ENCODE results near the gene CLEC18C.
"Not testable (repeated sequence)": the region's sequence is repeated elsewhere in the genome, so short reads cannot be mapped to it uniquely, and the experiment has no call there.

CLEC18C gene

DNA sequence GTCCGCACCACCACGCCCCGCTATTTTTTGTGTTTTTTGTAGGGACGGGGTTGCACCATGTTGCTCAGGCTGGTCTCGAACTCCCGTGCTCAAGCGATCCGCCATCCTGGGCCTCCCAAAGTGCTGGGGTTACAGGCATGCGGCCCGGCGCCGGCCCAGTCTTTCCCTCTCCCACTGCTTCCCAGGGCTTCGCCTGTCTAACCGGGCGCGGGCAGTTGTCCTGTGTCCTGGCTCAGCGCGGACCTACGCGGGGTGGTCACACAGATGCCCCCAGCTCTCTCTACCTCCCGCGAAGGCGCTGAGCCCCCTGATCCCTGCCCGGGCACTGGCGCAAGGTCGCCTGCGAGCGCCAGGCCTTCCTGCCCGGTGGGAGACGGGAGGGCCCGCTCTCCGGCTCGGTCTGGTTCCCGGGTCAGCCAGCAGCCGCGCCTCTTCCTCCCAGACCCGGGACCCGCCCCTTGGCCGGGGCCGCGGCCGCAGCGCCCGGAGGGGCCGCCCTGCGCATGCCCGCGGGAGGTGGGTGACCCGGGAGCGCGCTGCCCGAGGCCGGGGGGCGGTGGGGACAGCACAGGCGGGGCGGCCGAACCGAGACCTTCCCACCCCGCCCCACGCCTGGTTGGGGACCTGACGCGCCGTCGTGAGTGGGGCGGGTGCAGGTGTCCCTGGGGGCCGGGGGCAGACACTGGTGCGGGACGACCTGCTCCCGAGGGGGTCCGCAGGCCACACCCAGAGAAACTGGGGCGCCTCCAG is 14.4 kb downstream of the CLEC18C start:
- DNase-seq (ENCODE audit: low read depth in 1 of 2, low spot score in 1 of 2); H3K27ac ChIP-seq (replicated peaks); H3K27me3 ChIP-seq (ENCODE audit: insufficient read depth, poor library complexity, severe bottlenecking): not testable (repeated sequence)
- H3K4me3 ChIP-seq (replicated peaks; ENCODE audit: insufficient read depth, low read length): 0 out of 2 replicates have a peak overlapping the region, but pooled peaks have one; percentile 2

- not testable (repeated sequence) for DNase-seq (ENCODE audit: low read depth in 1 of 2, low spot score in 1 of 2); H3K27ac ChIP-seq (replicated peaks); H3K27me3 ChIP-seq (ENCODE audit: insufficient read depth, poor library complexity, severe bottlenecking)
- H3K4me3 ChIP-seq (replicated peaks; ENCODE audit: insufficient read depth, low read length): 0 out of 2 replicates have a peak overlapping the region, but pooled peaks have one; percentile 2
These were observed 15.0 kb downstream of the CLEC18C start for GRCh38 chr16:70188608-70188915.

DNA sequence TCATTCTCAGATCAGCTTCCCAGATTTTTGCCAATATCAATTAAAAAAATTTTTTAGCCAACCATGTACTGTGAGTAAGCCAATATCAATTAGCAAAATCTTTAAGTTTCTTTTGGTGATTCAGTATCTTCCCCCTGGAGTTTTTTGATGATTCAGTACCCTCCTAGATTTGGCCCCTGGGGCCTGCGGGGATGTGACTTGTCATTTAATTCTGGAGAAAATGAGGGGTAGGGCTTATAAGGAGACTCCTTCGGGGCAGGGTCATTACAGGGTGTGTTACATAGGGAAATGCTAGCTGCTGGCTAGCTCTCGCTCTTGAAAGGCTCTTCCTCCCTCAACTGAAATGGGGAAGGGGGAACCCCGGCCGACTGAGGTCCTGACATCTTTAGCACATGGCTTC is 17.0 kb downstream of the CLEC18C start:
- not testable (repeated sequence) for H3K4me3 ChIP-seq (replicated peaks; ENCODE audit: insufficient read depth, low read length); DNase-seq (ENCODE audit: low read depth in 1 of 2, low spot score in 1 of 2); H3K27me3 ChIP-seq (ENCODE audit: insufficient read depth, poor library complexity, severe bottlenecking); H3K27ac ChIP-seq (replicated peaks)

DNA sequence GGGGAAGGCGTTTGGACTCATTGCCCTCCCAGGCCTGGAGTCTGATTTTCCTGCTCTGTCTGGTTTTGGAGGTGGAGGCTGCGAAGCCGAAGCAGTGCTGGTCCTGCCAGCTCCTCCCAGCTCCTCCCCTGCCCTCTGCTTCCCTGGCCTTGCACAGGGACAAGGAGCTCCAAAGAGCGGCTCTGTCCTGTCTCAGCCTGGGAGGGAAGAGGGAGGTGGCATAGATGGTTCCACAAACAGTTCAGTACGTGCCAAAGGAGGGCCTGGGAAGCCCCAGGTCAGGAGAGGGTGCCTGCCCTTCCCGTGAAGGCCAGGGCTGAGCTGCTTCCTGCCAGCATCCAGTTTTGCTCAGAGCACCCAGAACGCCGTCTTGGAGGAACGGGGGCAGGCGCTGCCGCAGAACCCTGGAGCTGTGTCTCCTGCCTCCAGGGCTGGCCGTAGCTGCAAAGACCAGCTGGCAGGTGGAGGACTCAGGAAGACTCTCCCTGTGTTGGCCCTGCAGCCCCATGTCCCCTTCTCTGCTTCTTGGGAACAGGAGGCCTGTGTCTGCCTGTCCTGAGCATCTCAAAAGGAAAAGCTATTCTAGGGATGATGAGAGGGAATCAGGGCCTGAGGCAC is 23.2 kb downstream of the CLEC18C start:
- H3K4me3 ChIP-seq (replicated peaks; ENCODE audit: insufficient read depth, low read length); DNase-seq (ENCODE audit: low read depth in 1 of 2, low spot score in 1 of 2); H3K27ac ChIP-seq (replicated peaks); H3K27me3 ChIP-seq (ENCODE audit: insufficient read depth, poor library complexity, severe bottlenecking): not testable (repeated sequence)

DNA sequence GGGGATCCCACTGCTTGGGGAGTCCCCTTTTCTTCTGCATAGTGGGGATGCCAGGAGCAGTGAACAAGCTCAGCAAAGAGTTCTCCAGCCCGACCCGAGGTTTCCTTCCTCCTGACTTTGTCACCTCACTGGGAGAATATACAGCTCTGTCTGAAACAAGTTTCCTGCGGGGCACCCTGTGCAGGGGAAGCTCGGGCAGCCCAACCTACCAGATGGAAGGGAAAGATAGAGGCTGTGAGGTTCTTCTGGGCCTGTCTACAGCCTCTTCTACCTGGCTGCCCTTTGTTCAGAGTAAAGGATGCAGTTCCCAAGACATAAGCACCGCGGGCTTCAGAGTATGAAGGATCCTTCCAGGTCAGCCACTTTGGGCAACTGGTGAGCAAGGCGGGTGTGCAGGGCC is 24.0 kb downstream of the CLEC18C start:
- not testable (repeated sequence) for DNase-seq (ENCODE audit: low read depth in 1 of 2, low spot score in 1 of 2); H3K27ac ChIP-seq (replicated peaks); H3K27me3 ChIP-seq (ENCODE audit: insufficient read depth, poor library complexity, severe bottlenecking); H3K4me3 ChIP-seq (replicated peaks; ENCODE audit: insufficient read depth, low read length)

- not testable (repeated sequence) for H3K27ac ChIP-seq (replicated peaks); H3K4me3 ChIP-seq (replicated peaks; ENCODE audit: insufficient read depth, low read length); H3K27me3 ChIP-seq (ENCODE audit: insufficient read depth, poor library complexity, severe bottlenecking); DNase-seq (ENCODE audit: low read depth in 1 of 2, low spot score in 1 of 2)
These were observed 24.6 kb downstream of the CLEC18C start for GRCh38 chr16:70198230-70198629.

DNA sequence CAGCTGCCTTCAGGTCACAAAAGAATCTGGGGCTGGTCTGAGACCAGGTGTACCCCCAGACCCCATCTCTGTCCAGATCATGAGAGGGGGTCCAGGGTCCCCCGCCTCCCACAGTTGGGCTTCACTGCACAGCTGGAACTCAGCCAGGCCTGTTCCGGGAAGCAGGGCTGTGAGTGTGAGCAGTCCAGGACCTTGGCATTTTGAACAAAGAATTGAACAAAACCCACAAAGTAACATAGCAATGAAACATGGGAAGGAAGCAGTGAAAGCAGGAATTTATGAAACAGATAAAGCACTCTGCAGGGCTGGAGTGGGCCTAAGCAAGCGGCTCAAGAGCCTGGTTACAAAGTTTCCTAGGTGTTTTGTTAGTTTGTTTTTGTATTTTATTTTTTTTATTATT is 25.1 kb downstream of the CLEC18C start:
- H3K27me3 ChIP-seq (ENCODE audit: insufficient read depth, poor library complexity, severe bottlenecking); DNase-seq (ENCODE audit: low read depth in 1 of 2, low spot score in 1 of 2); H3K4me3 ChIP-seq (replicated peaks; ENCODE audit: insufficient read depth, low read length); H3K27ac ChIP-seq (replicated peaks): not testable (repeated sequence)

- not testable (repeated sequence) for H3K27me3 ChIP-seq (ENCODE audit: insufficient read depth, poor library complexity, severe bottlenecking); DNase-seq (ENCODE audit: low read depth in 1 of 2, low spot score in 1 of 2); H3K27ac ChIP-seq (replicated peaks); H3K4me3 ChIP-seq (replicated peaks; ENCODE audit: insufficient read depth, low read length)
These were observed 25.6 kb downstream of the CLEC18C start for GRCh38 chr16:70199170-70199569.

GRCh38 chr16:70200063-70200462 is 26.5 kb downstream of the CLEC18C start:
- not testable (repeated sequence) for DNase-seq (ENCODE audit: low read depth in 1 of 2, low spot score in 1 of 2); H3K27me3 ChIP-seq (ENCODE audit: insufficient read depth, poor library complexity, severe bottlenecking); H3K4me3 ChIP-seq (replicated peaks; ENCODE audit: insufficient read depth, low read length)

DNA sequence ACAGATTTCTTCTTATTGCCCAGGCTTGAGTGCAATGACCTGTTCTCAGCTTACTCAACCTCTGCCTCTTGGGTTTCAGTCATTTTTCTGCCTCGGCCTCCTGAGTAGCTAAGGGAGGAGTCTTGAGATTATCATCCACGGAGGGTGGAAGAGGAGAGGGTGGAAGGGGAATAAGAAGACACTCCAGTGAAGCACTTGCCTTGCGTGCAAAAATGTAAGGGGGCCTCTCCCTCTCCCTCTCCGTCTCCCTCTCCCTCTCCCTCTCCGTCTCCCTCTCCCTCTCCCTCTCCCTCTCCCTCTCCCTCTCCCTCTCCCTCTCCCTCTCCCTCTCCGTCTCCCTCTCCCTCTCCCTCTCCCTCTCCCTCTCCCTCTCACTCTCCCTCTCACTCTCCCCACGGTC is 29.9 kb downstream of the CLEC18C start:
- not testable (repeated sequence) for DNase-seq (ENCODE audit: low read depth in 1 of 2, low spot score in 1 of 2); H3K4me3 ChIP-seq (replicated peaks; ENCODE audit: insufficient read depth, low read length); H3K27ac ChIP-seq (replicated peaks); H3K27me3 ChIP-seq (ENCODE audit: insufficient read depth, poor library complexity, severe bottlenecking)

More at GRCh38 chr16:70200063-70200462, 26.5 kb downstream of the CLEC18C start:
- H3K27ac ChIP-seq (replicated peaks): not testable (repeated sequence)

DNA sequence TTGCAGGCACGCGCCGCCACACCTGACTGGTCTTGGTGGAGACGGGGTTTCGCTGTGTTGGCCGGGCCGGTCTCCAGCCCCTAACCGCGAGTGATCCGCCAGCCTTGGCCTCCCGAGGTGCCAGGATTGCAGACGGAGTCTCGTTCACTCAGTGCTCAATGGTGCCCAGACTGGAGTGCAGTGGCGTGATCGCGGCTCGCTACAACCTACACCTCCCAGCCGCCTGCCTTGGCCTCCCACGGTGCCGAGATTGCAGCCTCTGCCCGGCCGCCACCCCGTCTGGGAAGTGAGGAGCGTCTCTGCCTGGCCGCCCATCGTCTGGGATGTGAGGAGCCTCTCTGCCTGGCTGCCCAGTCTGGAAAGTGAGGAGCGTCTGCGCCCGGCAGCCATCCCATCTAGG is 30.4 kb downstream of the CLEC18C start:
- not testable (repeated sequence) for H3K27ac ChIP-seq (replicated peaks); H3K4me3 ChIP-seq (replicated peaks; ENCODE audit: insufficient read depth, low read length); H3K27me3 ChIP-seq (ENCODE audit: insufficient read depth, poor library complexity, severe bottlenecking); DNase-seq (ENCODE audit: low read depth in 1 of 2, low spot score in 1 of 2)

DNA sequence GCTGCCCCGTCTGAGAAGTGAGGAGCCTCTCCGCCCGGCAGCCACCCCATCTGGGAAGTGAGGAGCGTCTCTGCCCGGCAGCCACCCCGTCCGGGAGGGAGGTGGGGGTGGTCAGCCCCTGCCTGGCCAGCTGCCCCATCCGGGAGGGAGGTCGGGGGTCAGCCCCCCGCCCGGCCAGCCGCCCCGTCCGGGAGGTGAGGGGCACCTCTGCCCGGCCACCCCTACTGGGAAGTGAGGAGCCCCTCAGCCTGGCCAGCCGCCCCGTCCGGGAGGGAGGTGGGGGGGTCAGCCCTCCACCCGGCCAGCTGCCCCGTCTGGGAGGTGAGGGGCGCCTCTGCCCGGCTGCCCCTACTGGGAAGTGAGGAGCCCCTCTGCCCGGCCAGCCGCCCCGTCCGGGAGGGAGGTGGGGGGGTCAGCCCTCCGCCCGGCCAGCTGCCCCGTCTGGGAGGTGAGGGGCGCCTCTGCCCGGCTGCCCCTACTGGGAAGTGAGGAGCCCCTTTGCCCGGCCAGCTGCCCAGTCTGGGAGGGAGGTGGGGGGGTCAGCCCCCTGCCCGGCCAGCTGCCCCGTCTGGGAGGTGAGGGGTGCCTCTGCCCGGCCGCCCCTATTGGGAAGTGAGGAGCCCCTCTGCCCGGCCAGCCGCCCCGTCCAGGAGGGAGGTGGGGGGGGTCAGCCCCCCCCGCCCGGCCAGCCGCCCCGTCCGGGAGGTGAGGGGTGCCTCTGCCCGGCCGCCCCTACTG is 31.2 kb downstream of the CLEC18C start:
- not testable (repeated sequence) for H3K27ac ChIP-seq (replicated peaks); H3K27me3 ChIP-seq (ENCODE audit: insufficient read depth, poor library complexity, severe bottlenecking); H3K4me3 ChIP-seq (replicated peaks; ENCODE audit: insufficient read depth, low read length); DNase-seq (ENCODE audit: low read depth in 1 of 2, low spot score in 1 of 2)

DNA sequence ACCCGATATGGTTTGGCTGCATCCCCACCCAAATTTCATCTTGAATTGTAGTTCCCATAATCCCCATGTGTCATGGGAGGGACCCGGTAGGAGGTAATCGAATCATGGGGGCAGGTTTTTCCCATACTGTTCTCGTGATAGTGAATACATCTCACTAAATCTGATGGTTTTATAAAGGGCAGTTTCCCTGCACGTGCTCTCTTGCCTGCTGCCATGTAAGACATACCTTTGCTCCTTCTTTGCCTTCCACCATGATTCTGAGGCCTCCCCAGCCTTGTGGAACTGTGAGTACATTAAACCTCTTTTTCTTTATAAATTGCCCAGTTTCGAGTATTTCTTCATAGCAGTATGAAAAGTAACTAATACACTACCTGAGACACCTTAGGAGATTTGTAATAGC is 32.8 kb downstream of the CLEC18C start:
- H3K27ac ChIP-seq (replicated peaks); DNase-seq (ENCODE audit: low read depth in 1 of 2, low spot score in 1 of 2); H3K4me3 ChIP-seq (replicated peaks; ENCODE audit: insufficient read depth, low read length); H3K27me3 ChIP-seq (ENCODE audit: insufficient read depth, poor library complexity, severe bottlenecking): not testable (repeated sequence)

DNA sequence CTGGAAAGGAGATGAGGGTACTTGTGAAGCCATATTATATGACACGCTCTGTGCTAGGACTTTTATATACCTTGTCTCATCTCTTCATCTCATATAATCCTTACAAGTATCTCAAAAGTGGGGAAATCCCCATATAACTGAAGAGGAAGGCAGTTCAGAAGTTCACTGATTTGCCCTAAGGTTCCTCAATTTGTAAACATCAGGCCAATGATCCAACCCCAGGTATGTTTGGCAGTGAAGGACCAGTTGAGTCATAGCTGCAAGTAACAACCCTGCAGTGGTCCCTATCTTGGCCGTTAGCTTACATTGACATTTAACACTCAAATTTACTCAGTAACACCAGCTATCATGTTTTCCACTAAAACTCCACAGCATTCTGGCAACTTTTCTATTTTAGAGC is 45.0 kb downstream of the CLEC18C start:
- not testable (repeated sequence) for H3K27ac ChIP-seq (replicated peaks); H3K4me3 ChIP-seq (replicated peaks; ENCODE audit: insufficient read depth, low read length); H3K27me3 ChIP-seq (ENCODE audit: insufficient read depth, poor library complexity, severe bottlenecking); DNase-seq (ENCODE audit: low read depth in 1 of 2, low spot score in 1 of 2)

DNA sequence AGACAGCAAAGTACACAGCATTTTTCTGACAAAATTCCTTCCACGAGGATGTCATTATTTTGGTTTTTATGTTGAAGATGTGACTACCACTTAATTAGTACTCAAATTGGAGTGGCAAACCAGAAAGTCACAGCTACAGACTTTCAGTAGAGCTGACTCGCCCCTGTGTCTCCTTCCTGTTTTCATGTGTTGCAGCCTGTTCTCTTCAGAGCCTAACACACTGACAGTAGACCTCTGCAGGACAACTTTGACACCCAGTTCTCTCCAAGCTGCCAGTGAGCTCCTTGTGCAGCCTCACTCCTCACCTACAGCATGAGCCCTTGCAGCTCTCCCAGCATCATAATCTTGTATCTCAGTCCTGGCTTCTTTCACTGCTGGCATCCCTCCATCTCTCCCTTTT is 49.0 kb downstream of the CLEC18C start:
- H3K27me3 ChIP-seq (ENCODE audit: insufficient read depth, poor library complexity, severe bottlenecking); H3K27ac ChIP-seq (replicated peaks); H3K4me3 ChIP-seq (replicated peaks; ENCODE audit: insufficient read depth, low read length): not testable (repeated sequence)
- peak in 1 of 2 experiments; percentile 6 for DNase-seq (ENCODE audit: low read depth in 1 of 2, low spot score in 1 of 2)

Measured in HL-60 (cell line).